Aorta (tissue), 5 donors: ENCODE measurements around the gene TNFSF10. TPM values are rescaled to one million over a fixed set of nuclear protein-coding genes. Genes with fewer than 3 reads are reported as not detected.

Experiments
- ATAC-seq: fragments of 200-7000 bp; cut with Tn5 transposase; one replicate; pipeline ENCODE4 v1.9.1; 2022; ENCODE audit warnings: moderate library complexity; ENCODE audit not compliant: low FRiP score
- DNase-seq, 2 donors: peaks; one replicate each; pipeline ENCODE4 v3.0.0-alpha.2; 2020
- H3K27ac ChIP-seq, 2 donors: one replicate each; pipeline ENCODE4 v1.5.1; 2013; ENCODE audit warnings: low read length in 2 of 2, mild to moderate bottlenecking in 2 of 2, moderate library complexity in 2 of 2, control low read depth in 1 of 2, inconsistent platforms in 1 of 2, low read depth in 1 of 2
- H3K27me3 ChIP-seq, 2 donors: one replicate each; pipeline ENCODE4 v1.6.1; 2013; ENCODE audit warnings: control low read depth in 1 of 2, low read length in 1 of 2, mild to moderate bottlenecking in 1 of 2, moderate library complexity in 1 of 2; ENCODE audit not compliant: insufficient read depth in 2 of 2, control insufficient read depth in 1 of 2
- H3K36me3 ChIP-seq, 2 donors: one replicate each; pipeline ENCODE4 v1.6.1; 2013; ENCODE audit warnings: control low read depth in 1 of 2, low read length in 1 of 2, mild to moderate bottlenecking in 1 of 2; ENCODE audit not compliant: insufficient read depth in 2 of 2, control insufficient read depth in 1 of 2
- H3K4me1 ChIP-seq, 2 donors: one replicate each; pipeline ENCODE4 v1.6.1; 2013; ENCODE audit warnings: low read length in 2 of 2, control low read depth in 1 of 2, mild to moderate bottlenecking in 1 of 2, moderate library complexity in 1 of 2; ENCODE audit not compliant: insufficient read depth in 2 of 2, control insufficient read depth in 1 of 2
- H3K4me3 ChIP-seq, 2 donors: one replicate each; pipeline ENCODE4 v1.5.1; 2013; ENCODE audit warnings: low read length in 2 of 2, control low read depth in 1 of 2, mild to moderate bottlenecking in 1 of 2
- H3K9me3 ChIP-seq: one replicate; pipeline ENCODE4 v1.6.1; 2013; ENCODE audit warnings: mild to moderate bottlenecking, low read length; ENCODE audit not compliant: control insufficient read depth
- whole genome bisulfite sequencing, 2 donors: extraction: QIAGEN DNeasy Blood & Tissue Kit; methylation state at CpG; one replicate each; pipeline ENCODE4 v1.1.7; 2013; 5-methylcytosine and 5-hydroxymethylcytosine counted together
- intact Hi-C, 2 donors: fragments of 100-400 bp; cut with DNase I; formaldehyde crosslinking; loops; one replicate each; pipeline versions ENCODE4 v1.14.2 to v1.15.0; 2022
- polyA plus RNA-seq, 2 donors: library from polyadenylated mRNA; stranded (reverse); fragments of 200-250 nt; gene quantifications; one replicate each; pipeline ENCODE4 v1.2.3, GENCODE V29; 2013
- total RNA-seq, 2 donors: library from RNA; stranded (reverse); fragmentation: NEBNext Ultra II Directional; extraction: Animal tissue kit (Norgen Biotek cat#: 25700); gene quantifications; one replicate each; pipeline ENCODE4 v1.2.1, GENCODE V29; 2021
- donor health status: healthy with polysubstance abuse.
- donor health status: Bipolar disorder and iron deficiency.
- donor health status: DM: no; HTN: no; CAD: no.
- donor health status: DM: no; HTN: no; CAD: no.
- donor health status: DM: yes; HTN: yes; CAD: no.

TNFSF10 gene
- total and polyA plus RNA-seq, 4 donors, result 2.7 to 53.3 (median 12.3) TPM

GRCh38 chr3:172476347-172476746 lies 46.9 kb downstream of the TNFSF10 start:
- WGBS, 2 donors, result 86 to 88% methylated on average over 5 of the region's 5 CpGs
- no peaks in the 10 kb centered on the region for H3K36me3 ChIP-seq
- DNase-seq (no peak), ATAC-seq (no peak)
- no peak overlapping the region for H3K27ac ChIP-seq
- intact Hi-C loops, result loop anchor here in 1 of 2 donors (5.0 kb wide), 1 partner anchor 829 kb away; no protein-coding TSS in a partner anchor
- H3K9me3 ChIP-seq, result no peaks in the 10 kb centered on the region
- H3K4me1 ChIP-seq, result no peaks in the 10 kb centered on the region
- no peaks in the 10 kb centered on the region for H3K27me3 ChIP-seq
- no peak overlapping the region for H3K4me3 ChIP-seq

GRCh38 chr3:172475703-172476102 lies 47.5 kb downstream of the TNFSF10 start:
- ATAC-seq, result no peak
- DNase-seq, result no peak
- Histone ChIP-seq H3K9me3 (no peaks in the 10 kb centered on the region), H3K27me3 (no peaks in the 10 kb centered on the region), H3K27ac (no peak overlapping the region), H3K36me3 (no peaks in the 10 kb centered on the region), H3K4me1 (no peaks in the 10 kb centered on the region), H3K4me3 (no peak overlapping the region)
- intact Hi-C loops, result loop anchor here in 1 of 2 donors (5.0 kb wide), 1 partner anchor 828 kb away; no protein-coding TSS in a partner anchor
- 80 to 86% methylated on average over 5 of the region's 5 CpGs for WGBS, 2 donors

- no peak for ATAC-seq
- Histone ChIP-seq H3K27me3 (no peaks in the 10 kb centered on the region), H3K4me3 (no peak overlapping the region), H3K9me3 (no peaks in the 10 kb centered on the region), H3K27ac (no peak overlapping the region), H3K36me3 (no peaks in the 10 kb centered on the region), H3K4me1 (no peaks in the 10 kb centered on the region)
- no peak for DNase-seq
- intact Hi-C loops, result no loop called here
- WGBS, 2 donors, result 55 to 60% methylated on average over 1 of the region's 1 CpG
Measured at GRCh38 chr3:172471903-172472302, 51.3 kb downstream of the TNFSF10 start.

GRCh38 chr3:172470588-172470987 lies 52.6 kb downstream of the TNFSF10 start:
- ATAC-seq (no peak), DNase-seq (no peak)
- H3K27me3 ChIP-seq, result no peaks in the 10 kb centered on the region
- WGBS, 2 donors, result 96 to 97% methylated on average over 1 of the region's 1 CpG
- H3K4me1 ChIP-seq, result no peaks in the 10 kb centered on the region
- intact Hi-C loops, result no loop called here
- H3K36me3 ChIP-seq, result no peaks in the 10 kb centered on the region
- H3K4me3 ChIP-seq, result no peak overlapping the region
- no peaks in the 10 kb centered on the region for H3K9me3 ChIP-seq
- H3K27ac ChIP-seq, result no peak overlapping the region

- ATAC-seq, result no peak
- Histone ChIP-seq H3K4me3 (no peak overlapping the region), H3K27ac (no peak overlapping the region), H3K4me1 (no peaks in the 10 kb centered on the region), H3K9me3 (no peaks in the 10 kb centered on the region), H3K27me3 (no peaks in the 10 kb centered on the region), H3K36me3 (no peaks in the 10 kb centered on the region)
- no peak for DNase-seq
- intact Hi-C loops, result no loop called here
- WGBS, 2 donors, result 88 to 89% methylated on average over 2 of the region's 2 CpGs
Measured at GRCh38 chr3:172467170-172467824, 55.9 kb downstream of the TNFSF10 start.

- 79 to 80% methylated on average over 4 of the region's 4 CpGs for WGBS, 2 donors
- intact Hi-C loops, result no loop called here
Measured at GRCh38 chr3:172466553-172467130, 56.6 kb downstream of the TNFSF10 start.

GRCh38 chr3:172465281-172465680 lies 57.9 kb downstream of the TNFSF10 start:
- Histone ChIP-seq H3K9me3 (no peaks in the 10 kb centered on the region), H3K27me3 (no peaks in the 10 kb centered on the region), H3K4me1 (no peaks in the 10 kb centered on the region), H3K4me3 (no peak overlapping the region), H3K27ac (no peak overlapping the region), H3K36me3 (no peaks in the 10 kb centered on the region)
- ATAC-seq (no peak), DNase-seq (no peak)
- intact Hi-C loops, result no loop called here

More at GRCh38 chr3:172466553-172467130, 56.6 kb downstream of the TNFSF10 start:
- Histone ChIP-seq H3K27me3 (no peaks in the 10 kb centered on the region), H3K36me3 (no peaks in the 10 kb centered on the region), H3K9me3 (no peaks in the 10 kb centered on the region), H3K27ac (no peak overlapping the region), H3K4me1 (no peaks in the 10 kb centered on the region), H3K4me3 (no peak overlapping the region)
- ATAC-seq (no peak), DNase-seq (no peak)

GRCh38 chr3:172464306-172464705 lies 58.9 kb downstream of the TNFSF10 start:
- ATAC-seq, result no peak
- WGBS, 2 donors, result 85 to 90% methylated on average over 6 of the region's 6 CpGs
- H3K27ac ChIP-seq, result no peak overlapping the region
- no peak for DNase-seq
- no peaks in the 10 kb centered on the region for H3K4me1 ChIP-seq
- H3K27me3 ChIP-seq, result no peaks in the 10 kb centered on the region
- intact Hi-C loops, result no loop called here
- no peaks in the 10 kb centered on the region for H3K9me3 ChIP-seq
- H3K36me3 ChIP-seq, result no peaks in the 10 kb centered on the region
- no peak overlapping the region for H3K4me3 ChIP-seq

GRCh38 chr3:172461530-172462138 lies 61.6 kb downstream of the TNFSF10 start:
- Histone ChIP-seq H3K27me3 (no peaks in the 10 kb centered on the region), H3K9me3 (no peaks in the 10 kb centered on the region), H3K27ac (no peak overlapping the region), H3K36me3 (no peaks in the 10 kb centered on the region), H3K4me1 (no peaks in the 10 kb centered on the region), H3K4me3 (no peak overlapping the region)
- ATAC-seq (no peak), DNase-seq (no peak)
- WGBS, 2 donors, result 37 to 40% methylated on average over 5 of the region's 5 CpGs
- intact Hi-C loops, result no loop called here
